HL-60/S4 treated with retinoic acid at 250 ng/mL for 4 days and 3 days (cell line): ENCODE data around the gene ZNF777.
"Not testable (repeated sequence)": the region's sequence is repeated elsewhere in the genome, so short reads cannot be mapped to it uniquely, and the experiment has no call there.

ENCODE experiments used
- in situ Hi-C: fragments of 300-500 bp; cut with MboI; formaldehyde crosslinking; loops from 2 replicates; pipeline ENCODE4 v1.7.0; 2022; ENCODE audit warnings: low sequenced_read_pairs

The ZNF777 gene

DNA sequence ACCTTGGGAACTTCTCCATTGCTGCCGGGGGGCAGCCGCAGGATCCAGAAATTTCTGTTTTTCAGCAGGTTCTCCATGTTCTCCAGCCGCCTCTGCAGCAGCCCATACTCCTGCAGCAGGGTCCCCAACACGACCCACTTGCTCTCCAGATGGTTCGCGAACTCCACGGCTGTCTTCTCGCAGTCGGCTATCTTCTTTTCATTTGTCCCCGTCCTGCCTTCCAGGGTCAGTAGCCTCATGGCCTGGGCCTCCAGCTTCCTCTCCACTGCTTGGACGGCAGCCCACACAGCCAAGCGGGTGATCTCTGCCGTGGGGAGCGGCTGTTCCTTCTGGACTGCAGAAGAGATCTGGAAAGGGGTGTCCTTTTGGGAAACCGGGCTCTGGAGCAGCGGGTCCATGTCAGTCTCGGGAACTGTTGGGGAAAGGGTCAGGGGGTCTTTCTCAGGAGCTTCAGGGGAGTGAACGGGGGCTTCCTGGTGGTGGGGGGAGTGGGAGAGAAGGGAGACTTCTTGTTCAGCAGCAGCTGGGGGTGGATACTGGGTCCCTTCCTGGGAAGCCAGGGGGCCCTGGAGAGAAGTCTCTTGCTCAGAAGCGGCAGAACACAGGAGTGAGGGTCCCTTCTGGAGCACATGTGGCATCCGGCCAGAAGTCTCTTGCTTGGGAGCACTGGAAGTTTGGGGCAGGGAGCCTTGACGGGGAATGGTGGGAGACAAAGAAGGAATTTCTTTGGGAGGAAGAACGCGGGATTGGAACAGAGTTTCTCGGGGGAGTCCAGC is 5.5 kb downstream of the ZNF777 start:
- in situ Hi-C loops = no loop called here

DNA sequence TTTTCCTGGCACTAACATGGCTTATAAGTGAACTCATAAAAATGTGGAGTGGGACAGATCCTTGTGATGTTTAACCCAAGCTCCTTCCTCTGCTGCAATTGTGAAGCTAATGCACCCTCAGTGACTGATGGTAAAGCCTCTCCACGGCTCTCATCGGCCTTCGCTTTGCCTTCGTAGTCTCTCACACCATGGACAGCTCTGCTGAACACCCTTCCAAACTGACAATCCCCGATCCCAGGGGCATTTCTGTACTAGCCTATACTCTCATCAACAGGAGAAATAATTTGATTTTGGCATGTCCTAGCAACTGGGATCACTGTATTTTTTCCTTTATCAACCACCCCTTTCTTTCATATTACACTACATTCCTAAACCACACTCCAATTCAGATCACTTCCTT is 6.1 kb downstream of the ZNF777 start:
- in situ Hi-C loops = no loop called here

GRCh38 chr7:149454006-149454405 is 6.9 kb downstream of the ZNF777 start:
- in situ Hi-C loops = no loop called here

GRCh38 chr7:149450821-149451220 is 10.0 kb downstream of the ZNF777 start:
- in situ Hi-C loops = no loop called here

GRCh38 chr7:149449897-149450296 is 11.0 kb downstream of the ZNF777 start:
- in situ Hi-C loops = no loop called here

GRCh38 chr7:149448961-149449360 is 11.9 kb downstream of the ZNF777 start:
- in situ Hi-C loops = no loop called here

DNA sequence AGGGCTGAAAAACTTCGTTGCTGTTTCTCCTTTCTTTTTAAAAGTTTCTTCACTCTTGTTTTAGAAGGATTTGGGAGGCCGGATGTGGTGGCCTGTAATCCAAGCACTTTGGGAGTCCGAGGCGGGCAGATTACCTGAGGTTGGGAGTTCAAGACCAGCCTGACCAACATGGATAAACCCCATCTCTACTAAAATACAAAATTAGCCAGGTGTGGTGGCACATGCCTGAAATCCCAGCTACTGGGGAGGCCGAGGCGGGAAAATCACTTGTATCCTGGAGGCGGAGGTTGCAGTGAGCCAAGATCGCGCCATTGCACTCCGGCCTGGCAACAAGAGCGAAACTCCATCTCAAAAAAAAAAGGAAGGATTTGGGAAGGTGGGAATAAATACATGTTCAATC is 14.8 kb downstream of the ZNF777 start:
- in situ Hi-C loops = not testable (repeated sequence)

DNA sequence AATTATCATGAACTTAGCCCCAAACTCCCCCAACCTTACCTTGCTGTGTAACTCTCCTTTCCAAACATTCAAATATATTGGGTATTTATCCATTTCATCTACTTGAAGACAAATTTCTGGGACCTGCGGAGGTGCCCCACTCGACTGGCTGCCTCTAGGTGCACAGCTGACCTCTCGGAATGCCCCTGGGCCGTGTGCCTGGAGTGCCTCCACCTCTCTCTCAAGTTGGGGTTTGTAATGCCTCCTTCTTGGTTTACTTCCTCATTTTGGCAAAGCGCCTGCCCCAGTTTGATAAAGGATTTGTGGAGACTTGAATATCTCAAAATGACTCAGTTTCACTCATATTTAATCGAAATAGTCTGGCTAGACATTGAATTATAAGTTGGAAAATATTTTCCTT is 16.6 kb downstream of the ZNF777 start:
- in situ Hi-C loops = no loop called here

DNA sequence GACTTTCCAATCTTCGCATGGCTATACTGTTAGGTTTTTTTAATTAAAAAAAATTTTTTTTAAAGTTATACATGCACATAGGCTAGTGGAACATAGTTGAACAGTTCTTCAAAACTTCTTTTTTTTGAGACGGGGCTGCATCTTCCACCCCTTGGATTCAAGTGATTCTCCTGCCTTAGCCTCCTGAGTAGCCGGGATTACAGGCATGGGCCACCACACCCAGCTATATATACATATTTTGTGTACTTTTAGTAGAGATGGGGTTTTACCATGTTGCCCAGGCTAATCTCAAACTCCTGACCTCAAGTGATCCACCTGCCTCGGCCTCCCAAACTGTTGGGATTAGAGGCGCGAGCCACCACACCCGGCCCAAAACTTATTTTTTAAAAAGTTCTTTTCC is 17.3 kb downstream of the ZNF777 start:
- in situ Hi-C loops = no loop called here

- in situ Hi-C loops = no loop called here
These were observed 17.9 kb downstream of the ZNF777 start for GRCh38 chr7:149442924-149443323.

DNA sequence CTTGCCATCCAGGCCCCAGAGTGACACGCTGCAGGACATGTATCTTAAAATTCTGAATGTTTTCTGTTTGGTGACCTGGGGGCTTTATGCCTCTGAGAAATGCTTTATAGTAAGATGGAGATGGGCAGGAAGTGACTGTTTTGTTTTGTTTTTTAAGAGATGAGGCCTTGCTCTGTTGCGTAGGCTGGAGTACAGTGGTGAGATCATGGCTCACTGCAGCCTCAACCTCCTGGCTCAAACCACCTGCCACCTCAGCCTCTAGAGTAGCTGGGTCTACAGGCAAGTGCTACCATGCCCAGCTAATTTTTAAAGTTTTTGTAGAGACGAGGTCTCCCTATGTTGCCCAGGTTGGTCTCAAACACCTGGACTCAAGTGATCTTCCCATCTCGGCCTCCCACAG is 20.6 kb downstream of the ZNF777 start:
- in situ Hi-C loops = no loop called here

- in situ Hi-C loops = no loop called here
These were observed 24.5 kb downstream of the ZNF777 start for GRCh38 chr7:149436358-149436757.

GRCh38 chr7:149433124-149433523 is 27.7 kb downstream of the ZNF777 start:
- in situ Hi-C loops = no loop called here

- in situ Hi-C loops = no loop called here
These were observed 28.7 kb downstream of the ZNF777 start for GRCh38 chr7:149432121-149432691.

DNA sequence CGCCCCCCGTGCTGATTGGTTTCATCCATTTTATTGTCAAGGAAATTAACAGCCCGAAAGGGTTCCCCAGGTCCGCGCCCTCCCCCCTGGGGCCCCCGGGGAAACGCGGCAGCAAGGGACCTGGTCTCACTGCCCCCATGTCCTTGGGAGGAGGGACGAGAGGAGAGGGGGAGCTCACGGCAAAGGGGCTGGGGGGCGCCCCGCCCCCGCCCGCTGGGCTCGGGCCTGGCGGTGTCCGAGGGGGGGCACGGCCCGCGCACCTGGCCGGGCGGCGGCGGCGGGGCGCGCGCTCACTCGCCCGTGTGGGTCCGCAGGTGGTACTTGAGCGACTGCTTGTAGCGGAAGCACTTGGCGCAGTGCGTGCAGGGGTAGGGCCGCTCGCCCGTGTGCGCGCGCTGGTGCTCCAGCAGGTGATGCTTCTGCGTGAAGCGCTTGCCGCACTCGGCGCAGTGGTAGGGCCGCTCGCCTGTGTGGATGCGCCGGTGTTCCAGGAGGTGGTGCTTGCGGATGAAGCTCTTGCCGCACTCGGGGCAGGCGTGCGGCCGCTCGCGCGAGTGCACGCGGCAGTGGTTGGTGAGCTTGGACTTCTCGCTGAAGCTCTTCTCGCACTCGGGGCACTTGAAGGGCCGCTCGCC is 29.3 kb downstream of the ZNF777 start:
- in situ Hi-C loops = no loop called here

- in situ Hi-C loops = no loop called here
These were observed 30.7 kb downstream of the ZNF777 start for GRCh38 chr7:149430192-149430591.

- in situ Hi-C loops = no loop called here
These were observed 33.0 kb downstream of the ZNF777 start for GRCh38 chr7:149427893-149428292.

DNA sequence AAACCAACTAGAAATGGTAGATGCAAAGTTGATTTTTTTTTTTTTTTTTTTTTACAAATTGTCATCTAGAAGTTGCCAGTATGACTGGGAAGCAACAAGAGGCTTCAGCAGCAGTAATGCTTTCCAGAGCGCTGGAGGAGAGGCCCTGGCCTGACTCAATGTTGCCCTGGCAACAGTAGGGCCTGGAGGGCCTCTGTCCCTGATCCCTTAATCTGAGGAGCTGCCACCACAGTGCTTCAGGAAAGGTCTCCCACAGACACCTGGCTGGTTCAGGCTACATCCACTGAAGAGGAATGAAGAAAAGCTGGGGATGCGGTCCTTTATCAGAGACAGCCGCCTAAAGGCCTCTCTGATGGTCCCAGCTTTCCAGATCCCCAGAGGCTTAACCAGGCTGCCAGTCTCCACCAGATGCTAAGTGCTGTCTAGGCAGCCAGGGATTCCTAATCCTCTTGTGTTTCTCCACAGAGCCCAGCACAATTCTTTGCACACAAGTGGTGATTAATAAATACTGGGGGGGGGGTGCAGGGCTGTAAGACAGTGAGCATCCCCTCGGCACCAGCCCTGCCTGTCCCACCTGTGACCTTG is 33.7 kb downstream of the ZNF777 start:
- in situ Hi-C loops = no loop called here

- in situ Hi-C loops = no loop called here
These were observed 37.3 kb downstream of the ZNF777 start for GRCh38 chr7:149423449-149424110.

DNA sequence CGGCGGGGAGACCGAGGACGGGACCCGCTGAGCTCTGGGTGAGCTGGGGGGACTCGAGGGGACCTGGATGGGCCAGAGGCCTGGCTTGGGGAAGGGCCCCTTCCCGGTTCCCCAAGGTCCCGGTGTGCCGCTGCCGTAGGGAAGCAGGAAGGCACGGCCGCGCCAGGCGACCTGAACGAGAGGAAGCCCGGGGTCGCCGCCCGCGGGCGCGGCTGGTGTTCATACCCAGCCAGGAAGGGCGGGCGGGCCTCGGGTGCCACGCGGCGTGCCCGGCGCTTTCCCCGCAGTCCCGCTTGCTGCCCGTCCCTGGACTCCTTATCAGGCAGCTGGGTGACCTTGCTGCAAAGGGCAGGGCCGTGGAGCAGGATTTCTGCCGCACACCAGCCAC is 38.0 kb downstream of the ZNF777 start:
- in situ Hi-C loops = no loop called here

GRCh38 chr7:149422162-149422913 is 38.5 kb downstream of the ZNF777 start:
- in situ Hi-C loops = no loop called here
